Measurements from ENCODE around the gene MACROD2.

The MACROD2 gene

DNA sequence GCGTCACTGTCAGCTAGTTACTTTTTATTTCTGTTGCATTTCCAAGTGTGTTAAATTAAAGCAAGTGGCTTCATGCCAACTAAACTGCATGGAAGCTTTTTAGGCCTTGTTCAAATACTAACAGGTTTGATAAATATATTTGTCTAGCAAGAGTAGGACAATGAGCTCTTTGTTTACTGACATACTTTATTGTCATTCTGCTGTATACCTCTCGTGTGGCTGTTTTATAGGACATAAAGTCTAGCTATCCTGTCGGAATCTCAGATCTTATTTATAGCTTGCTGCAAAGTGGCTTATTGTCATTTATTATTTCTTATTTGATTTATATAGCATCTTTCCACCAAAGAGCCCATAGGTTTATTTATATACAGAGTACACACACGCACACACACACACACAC lies 1866.9 kb downstream of the MACROD2 start:
- DNase-seq (ENCODE audit: low read depth): no peak

DNA sequence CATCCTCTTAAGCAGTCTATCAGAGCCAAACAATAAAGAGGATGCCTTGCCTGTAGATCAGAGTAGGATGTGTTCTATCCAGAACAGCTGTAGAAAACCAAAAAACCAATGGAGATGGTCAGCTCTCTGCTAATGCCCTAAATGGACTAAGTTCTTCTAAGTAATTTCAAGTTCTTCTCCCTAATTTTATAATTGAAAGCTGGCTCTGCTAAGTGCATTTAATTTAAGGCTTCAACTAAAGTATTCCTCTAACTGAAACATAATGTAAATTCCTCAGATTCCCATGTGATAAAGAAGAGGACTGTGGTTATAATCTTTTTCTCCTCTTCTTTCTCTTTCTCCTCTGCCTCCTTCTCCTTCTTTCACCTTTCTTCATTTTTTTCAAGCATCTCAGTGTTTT lies 1868.4 kb downstream of the MACROD2 start:
- no peak for DNase-seq (ENCODE audit: low read depth)

DNA sequence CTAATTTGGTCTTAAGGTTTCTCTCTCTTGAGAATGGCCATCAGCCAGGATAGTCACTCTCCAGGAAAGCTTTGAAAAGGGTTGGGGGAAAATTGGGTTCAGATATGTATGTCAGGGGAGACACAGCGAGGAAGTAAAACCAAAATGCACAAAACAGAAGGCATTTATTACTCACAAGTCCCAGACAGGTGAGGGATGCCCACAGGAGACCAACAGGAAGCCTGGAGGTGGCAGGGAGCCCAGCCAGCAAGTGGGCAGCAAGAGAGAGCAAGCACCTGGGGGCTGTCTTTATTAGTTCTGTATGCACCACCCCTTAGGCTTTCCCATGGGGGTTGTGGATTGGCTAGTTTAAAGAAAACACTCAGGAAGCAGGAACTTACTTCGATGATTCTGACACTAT lies 1870.2 kb downstream of the MACROD2 start:
- no peak for DNase-seq (ENCODE audit: low read depth)

DNA sequence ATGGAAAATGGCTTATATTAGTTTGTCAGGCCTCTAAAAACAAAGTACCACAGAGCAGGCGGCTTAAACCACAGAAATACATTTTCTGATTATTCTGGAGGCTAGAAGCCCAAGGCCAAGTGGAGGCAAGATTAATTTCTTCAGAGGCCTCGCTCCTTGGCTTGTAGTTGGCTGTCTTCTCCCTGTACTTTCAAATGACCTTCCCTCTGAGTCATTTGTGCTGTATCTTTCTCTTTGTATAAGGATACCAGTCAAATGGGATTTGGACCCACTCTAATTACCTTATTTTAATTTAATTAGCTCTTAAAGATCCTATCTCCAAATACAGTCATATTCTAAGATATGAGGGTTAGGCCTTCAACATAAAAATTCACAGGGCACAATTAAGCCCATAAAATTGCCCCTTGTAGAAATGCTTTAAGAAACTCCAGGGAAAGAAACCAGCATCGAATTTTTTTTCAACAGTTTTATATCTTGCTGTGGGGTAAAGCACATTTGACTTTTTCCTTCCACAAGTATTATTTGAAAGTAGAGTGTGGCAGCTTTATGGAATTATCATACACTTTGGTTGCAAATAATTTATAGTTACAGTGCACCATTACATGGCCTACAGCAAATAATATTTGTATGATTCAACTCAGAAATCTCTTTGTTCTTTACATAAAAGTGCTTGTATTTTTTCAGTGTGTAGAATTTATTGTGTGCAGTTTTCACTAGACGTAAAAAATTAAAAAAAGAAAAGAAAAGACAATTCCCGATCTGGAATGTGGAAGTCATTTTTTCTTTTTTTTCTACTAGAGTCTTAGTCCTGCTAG lies 1871.8 kb downstream of the MACROD2 start:
- no peak for DNase-seq (ENCODE audit: low read depth)

GRCh38 chr20:15867899-15868298 lies 1872.6 kb downstream of the MACROD2 start:
- no peak for DNase-seq (ENCODE audit: low read depth)

GRCh38 chr20:15875446-15875845 lies 1880.1 kb downstream of the MACROD2 start:
- no peak for DNase-seq (ENCODE audit: low read depth)

DNA sequence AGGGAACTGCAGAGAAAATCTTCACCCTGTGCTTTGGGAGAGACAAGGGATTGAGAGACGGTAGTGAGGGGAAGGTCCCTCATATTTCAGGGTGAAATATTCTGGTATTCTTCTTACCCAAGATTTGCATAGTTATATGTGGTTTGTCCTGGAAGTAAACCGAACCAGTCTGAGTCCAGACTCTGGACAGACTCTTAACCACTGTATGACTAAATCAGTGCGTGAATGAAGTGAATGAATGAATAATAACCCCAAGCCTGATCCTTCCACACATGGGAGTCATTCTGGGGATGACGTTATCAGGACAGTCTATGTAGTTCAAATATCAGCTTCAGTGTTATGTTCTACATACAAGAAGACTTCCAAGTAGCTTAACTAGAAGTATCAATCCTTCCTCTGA lies 1887.2 kb downstream of the MACROD2 start:
- no peak for DNase-seq (ENCODE audit: low read depth)

GRCh38 chr20:15886250-15886649 lies 1890.9 kb downstream of the MACROD2 start:
- DNase-seq (ENCODE audit: low read depth): no peak

GRCh38 chr20:15887387-15887786 lies 1892.1 kb downstream of the MACROD2 start:
- no peak for DNase-seq (ENCODE audit: low read depth)

- no peak for DNase-seq (ENCODE audit: low read depth)
Observed at GRCh38 chr20:15889061-15889460, 1893.7 kb downstream of the MACROD2 start.

DNA sequence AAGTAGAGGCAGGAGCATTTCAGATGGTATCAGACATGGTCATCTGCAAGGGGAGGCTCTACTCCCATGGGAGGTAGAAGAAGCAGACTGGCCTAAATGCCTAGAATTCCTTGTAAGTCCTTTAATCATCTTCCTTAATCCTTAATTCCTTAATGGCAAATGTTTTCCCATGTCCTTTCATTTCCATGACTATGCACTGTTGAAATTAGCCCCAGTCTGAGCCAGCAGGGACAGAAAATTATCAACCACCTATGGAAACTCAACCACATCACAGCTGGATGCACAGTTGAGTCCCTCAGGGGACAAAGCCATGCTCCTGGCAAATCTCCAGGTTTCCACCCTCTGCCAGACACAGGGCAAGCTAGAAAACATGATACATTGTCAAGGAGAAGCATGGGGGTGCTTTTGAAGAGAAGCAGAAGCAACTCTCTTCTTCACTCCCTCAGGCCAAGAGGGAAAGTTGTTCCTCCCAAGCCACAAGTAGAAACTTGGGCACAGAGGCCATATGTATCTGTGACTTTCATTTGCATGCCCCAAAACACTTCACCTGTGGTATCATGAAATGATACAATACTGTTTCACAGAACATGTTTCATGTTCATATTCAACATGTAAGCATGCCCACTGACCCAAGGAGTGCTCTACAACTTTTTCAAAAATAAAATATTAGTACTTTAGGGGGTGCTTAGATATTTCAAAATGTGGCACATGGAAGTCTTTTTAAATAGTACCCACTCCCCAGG lies 1894.4 kb downstream of the MACROD2 start:
- DNase-seq (ENCODE audit: low read depth): no peak

- DNase-seq (ENCODE audit: low read depth): no peak
Observed at GRCh38 chr20:15890407-15890982, 1895.2 kb downstream of the MACROD2 start.

DNA sequence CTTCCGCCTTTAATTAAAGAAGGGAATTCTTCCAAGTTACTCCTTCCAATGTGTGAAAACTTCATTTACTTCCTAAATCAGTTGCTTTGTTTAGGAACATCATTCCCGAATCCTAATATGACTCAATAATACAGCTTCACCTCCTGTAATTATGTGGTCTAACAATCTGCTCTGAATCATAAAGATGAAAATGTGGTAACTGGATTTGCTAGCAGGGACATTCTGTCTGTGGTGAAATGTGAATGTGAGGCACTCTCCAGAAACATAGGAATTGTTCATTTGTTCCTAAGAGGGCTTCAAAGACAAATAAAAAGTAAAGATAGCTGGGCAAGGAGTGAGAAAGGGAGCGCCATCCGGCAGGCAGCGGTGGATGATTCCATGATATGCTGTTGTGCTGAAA lies 1899.8 kb downstream of the MACROD2 start:
- DNase-seq (ENCODE audit: low read depth): no peak

DNA sequence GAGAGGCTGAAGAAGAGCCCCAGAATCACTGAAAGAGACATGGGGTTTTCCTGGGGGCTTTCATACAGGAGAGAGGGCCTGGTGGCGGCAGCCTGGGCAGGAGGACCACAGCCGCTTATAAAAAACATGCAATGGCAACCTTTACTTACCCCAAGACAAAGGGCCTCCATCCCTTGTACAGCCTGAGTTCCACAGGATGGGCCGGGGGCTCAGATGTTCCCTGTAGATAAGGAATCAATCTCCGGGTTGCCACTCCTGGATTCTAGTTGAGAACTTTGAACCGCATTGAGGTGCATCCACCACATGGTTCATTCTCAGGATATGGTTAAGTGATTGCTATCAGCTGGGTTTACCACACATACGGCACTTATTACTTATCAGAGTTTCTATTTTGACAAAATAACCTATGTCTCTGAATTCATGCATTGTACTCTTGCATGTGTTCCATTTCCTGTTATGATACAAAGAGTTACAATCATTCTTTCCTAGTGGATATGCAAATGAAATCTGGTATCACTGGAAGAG lies 1900.3 kb downstream of the MACROD2 start:
- no peak for DNase-seq (ENCODE audit: low read depth)

GRCh38 chr20:15899967-15900366 lies 1904.7 kb downstream of the MACROD2 start:
- no peak for DNase-seq (ENCODE audit: low read depth)

GRCh38 chr20:15900443-15900842 lies 1905.1 kb downstream of the MACROD2 start:
- DNase-seq (ENCODE audit: low read depth): no peak

GRCh38 chr20:15902493-15902892 lies 1907.2 kb downstream of the MACROD2 start:
- no peak for DNase-seq (ENCODE audit: low read depth)

DNA sequence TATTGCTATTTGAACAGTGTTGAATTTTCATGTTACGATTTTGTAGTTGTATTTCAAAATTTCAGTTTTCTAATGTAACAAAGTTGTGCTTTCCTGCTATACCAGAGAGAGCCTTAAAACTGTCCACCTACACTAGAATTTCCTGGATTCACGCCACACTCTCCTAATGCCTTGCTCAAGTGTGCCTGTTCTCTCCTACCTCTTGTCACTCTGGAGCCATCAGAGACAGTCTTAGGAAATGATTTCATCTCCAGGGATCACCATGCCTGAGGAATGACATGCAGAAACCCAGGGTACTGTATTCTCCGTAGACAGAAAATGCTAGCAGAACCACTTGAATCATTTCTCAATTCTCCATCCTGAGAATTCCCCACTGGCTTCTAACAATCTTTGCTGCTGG lies 1910.3 kb downstream of the MACROD2 start:
- DNase-seq (ENCODE audit: low read depth): no peak

- no peak for DNase-seq (ENCODE audit: low read depth)
Observed at GRCh38 chr20:15909995-15910394, 1914.7 kb downstream of the MACROD2 start.

GRCh38 chr20:15911581-15911980 lies 1916.3 kb downstream of the MACROD2 start:
- no peak for DNase-seq (ENCODE audit: low read depth)

DNA sequence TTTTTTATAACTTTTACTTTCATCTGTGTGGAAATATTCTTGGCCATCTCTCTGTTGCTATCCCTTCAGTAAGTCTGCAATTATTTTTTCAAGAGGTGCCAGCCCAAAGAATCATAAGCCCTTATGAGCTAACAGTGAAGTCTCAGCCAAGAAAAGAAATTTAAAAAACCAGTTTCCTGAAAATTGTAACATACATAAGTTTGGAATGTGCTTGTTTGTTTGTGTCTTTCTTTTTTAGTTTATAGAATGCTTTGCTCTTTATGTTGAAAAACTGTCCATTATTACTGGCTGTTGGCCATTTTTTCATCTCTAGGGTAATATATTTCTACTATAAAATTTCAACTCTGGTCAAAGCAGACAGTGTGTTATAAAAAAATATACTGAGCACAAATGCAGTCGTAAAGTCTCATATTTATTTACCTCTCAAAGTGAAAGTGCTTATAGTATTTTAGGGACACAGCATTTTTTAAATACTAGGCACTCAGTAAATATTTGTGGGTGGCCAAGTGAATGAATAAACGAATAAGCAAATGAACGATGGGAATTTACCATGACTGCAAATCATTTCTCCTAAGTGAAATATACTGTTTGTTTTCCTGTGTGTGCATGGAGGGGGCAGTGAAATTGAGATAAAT lies 1918.2 kb downstream of the MACROD2 start:
- DNase-seq (ENCODE audit: low read depth): no peak

- DNase-seq (ENCODE audit: low read depth): no peak
Observed at GRCh38 chr20:15916623-15917022, 1921.3 kb downstream of the MACROD2 start.

All from non-pigmented ciliary epithelial cell (primary cell).